Measurements from ENCODE around the gene CRAMP1. TPM values are rescaled to one million over a fixed set of nuclear protein-coding genes. Genes with fewer than 3 reads are reported as not detected.
"Not testable (repeated sequence)": the region's sequence is repeated elsewhere in the genome, so short reads cannot be mapped to it uniquely, and the experiment has no call there.

The CRAMP1 gene
- total RNA-seq, 1 experiment from 2014 or later = 22.9 TPM

DNA sequence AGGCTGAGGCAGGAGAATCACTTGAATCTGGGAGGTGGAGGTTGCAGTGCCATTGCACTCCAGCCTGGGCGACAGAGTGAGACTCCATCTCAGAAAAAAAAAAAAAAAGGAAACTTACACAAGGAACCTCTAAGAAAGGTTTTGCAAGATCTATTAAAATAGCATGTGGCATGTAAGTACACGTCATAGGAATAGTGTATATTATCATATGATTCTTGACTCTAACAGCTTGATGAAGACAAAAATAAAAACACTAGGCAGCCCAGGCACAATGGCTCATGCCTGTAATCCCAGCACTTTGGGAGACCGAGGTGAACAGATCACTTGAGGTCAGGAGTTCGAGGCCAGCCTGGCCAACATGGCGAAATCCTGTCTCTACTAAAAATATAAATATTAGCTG, 16.6 kb upstream of the CRAMP1 start:
- intact Hi-C loops (cut with micrococcal nuclease); H3K9ac ChIP-seq (ENCODE audit: low read length); CTCF ChIA-PET; BruUV-seq (replicated peaks); RAD21 ChIA-PET (ENCODE audit: low non-redundant PET in 1 of 2, low total read pairs in 2 of 2, uncharacterized antibody in 2 of 2, unreplicated experiment in 2 of 2); H3K79me2 ChIP-seq (ENCODE audit: insufficient read depth, low read length); H3K4me2 ChIP-seq (ENCODE audit: low read length); H3K36me3 ChIP-seq (ENCODE audit: control insufficient read depth in 1 of 2, insufficient read depth in 2 of 2, low read length in 2 of 2); DNase-seq (ENCODE audit: low read depth, low spot score); H3K27ac ChIP-seq (ENCODE audit: low read depth, low read length); POLR2A ChIA-PET; H4K20me1 ChIP-seq (ENCODE audit: insufficient read depth); H3K9me3 ChIP-seq (ENCODE audit: control insufficient read depth in 1 of 2, insufficient read depth in 1 of 2, low read depth in 1 of 2, low read length in 2 of 2); H3K4me3 ChIP-seq (replicated peaks in 1 of 2; ENCODE audit: low read depth in 1 of 2, low read length in 2 of 2); ATAC-seq; H3K9me2 ChIP-seq (ENCODE audit: insufficient read depth); H3K4me1 ChIP-seq (ENCODE audit: control insufficient read depth in 1 of 2, insufficient read depth in 2 of 2, low read length in 2 of 2); H2AFZ ChIP-seq (ENCODE audit: low read depth, low read length, poor library complexity, severe bottlenecking); H3K27me3 ChIP-seq (ENCODE audit: insufficient read depth, low read length): not testable (repeated sequence)

DNA sequence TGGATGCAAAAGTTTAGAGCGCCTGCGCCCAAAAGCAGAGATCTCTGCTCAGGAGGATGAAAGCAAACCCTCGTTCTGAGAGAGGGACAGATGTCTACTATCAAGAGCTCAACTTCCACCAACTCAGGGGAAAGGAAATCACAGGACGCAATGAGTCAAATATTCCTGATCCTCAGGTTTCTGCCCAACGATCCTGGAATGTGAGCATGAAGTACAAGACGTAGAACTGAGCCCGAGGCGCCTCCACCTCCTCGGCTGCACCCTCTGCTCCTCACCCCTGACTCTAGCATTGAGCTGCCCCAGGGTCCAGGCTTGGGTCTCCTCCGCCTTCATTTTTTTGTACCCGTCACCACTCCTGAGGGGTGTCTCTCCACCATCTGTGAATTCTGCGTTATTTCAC, 15.6 kb upstream of the CRAMP1 start:
- Histone ChIP-seq H3K27me3 (ENCODE audit: insufficient read depth, low read length) (no peaks in the 10 kb centered on the region), H3K9me3 (ENCODE audit: control insufficient read depth in 1 of 2, insufficient read depth in 1 of 2, low read depth in 1 of 2, low read length in 2 of 2) (no peaks in the 10 kb centered on the region), H3K27ac (ENCODE audit: low read depth, low read length) (no peak overlapping the region), H2AFZ (ENCODE audit: low read depth, low read length, poor library complexity, severe bottlenecking) (no peak overlapping the region), H4K20me1 (ENCODE audit: insufficient read depth) (no peaks in the 10 kb centered on the region), H3K79me2 (ENCODE audit: insufficient read depth, low read length) (no peaks in the 10 kb centered on the region), H3K36me3 (ENCODE audit: control insufficient read depth in 1 of 2, insufficient read depth in 2 of 2, low read length in 2 of 2) (0 out of 4 replicates have a peak, but pooled peaks cover 0 to 2% of the 10 kb centered on the region in 2 experiments), H3K4me1 (ENCODE audit: control insufficient read depth in 1 of 2, insufficient read depth in 2 of 2, low read length in 2 of 2) (no peaks in the 10 kb centered on the region), H3K9me2 (ENCODE audit: insufficient read depth) (no peaks in the 10 kb centered on the region), H3K4me3 (replicated peaks in 1 of 2; ENCODE audit: low read depth in 1 of 2, low read length in 2 of 2) (no peak overlapping the region), H3K4me2 (ENCODE audit: low read length) (no peak overlapping the region), H3K9ac (ENCODE audit: low read length) (no peak overlapping the region)
- no TSS peak for BruUV-seq (replicated peaks)
- ATAC-seq (no peak), DNase-seq (ENCODE audit: low read depth, low spot score) (no peak)
- ChIA-PET CTCF (no interaction called here), RAD21 (ENCODE audit: low non-redundant PET in 1 of 2, low total read pairs in 2 of 2, uncharacterized antibody in 2 of 2, unreplicated experiment in 2 of 2) (no interaction called here), POLR2A (no interaction called here)
- intact Hi-C loops (cut with micrococcal nuclease) = no loop called here
- TF ChIP-seq EZH2 (IDR thresholded peaks at IDR 0.05) = no peak
- TF ChIP-seq, protein P1, sequence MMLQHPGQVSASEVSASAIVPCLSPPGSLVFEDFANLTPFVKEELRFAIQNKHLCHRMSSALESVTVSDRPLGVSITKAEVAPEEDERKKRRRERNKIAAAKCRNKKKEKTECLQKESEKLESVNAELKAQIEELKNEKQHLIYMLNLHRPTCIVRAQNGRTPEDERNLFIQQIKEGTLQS (IDR thresholded peaks at IDR 0.05) = no peak
- TF ChIP-seq FOSL1 (IDR thresholded peaks at IDR 0.05; ENCODE audit: low read depth) = no peak
- no peak for TF ChIP-seq SIN3A (IDR thresholded peaks at IDR 0.05; ENCODE audit: low read depth)
- TF ChIP-seq TCF7L2 (IDR thresholded peaks at IDR 0.05; ENCODE audit: borderline replicate concordance, extremely low read depth, insufficient read depth, insufficient read length) = no peak
- TF ChIP-seq YY1 (IDR thresholded peaks at IDR 0.05; ENCODE audit: extremely low read depth, insufficient replicate concordance, low read depth, low read length) = no peak
- TF ChIP-seq ZFX (IDR thresholded peaks at IDR 0.05) = no peak
- no peak for TF ChIP-seq SRF (IDR thresholded peaks at IDR 0.05; ENCODE audit: low read depth)
- TF ChIP-seq, protein P2, sequence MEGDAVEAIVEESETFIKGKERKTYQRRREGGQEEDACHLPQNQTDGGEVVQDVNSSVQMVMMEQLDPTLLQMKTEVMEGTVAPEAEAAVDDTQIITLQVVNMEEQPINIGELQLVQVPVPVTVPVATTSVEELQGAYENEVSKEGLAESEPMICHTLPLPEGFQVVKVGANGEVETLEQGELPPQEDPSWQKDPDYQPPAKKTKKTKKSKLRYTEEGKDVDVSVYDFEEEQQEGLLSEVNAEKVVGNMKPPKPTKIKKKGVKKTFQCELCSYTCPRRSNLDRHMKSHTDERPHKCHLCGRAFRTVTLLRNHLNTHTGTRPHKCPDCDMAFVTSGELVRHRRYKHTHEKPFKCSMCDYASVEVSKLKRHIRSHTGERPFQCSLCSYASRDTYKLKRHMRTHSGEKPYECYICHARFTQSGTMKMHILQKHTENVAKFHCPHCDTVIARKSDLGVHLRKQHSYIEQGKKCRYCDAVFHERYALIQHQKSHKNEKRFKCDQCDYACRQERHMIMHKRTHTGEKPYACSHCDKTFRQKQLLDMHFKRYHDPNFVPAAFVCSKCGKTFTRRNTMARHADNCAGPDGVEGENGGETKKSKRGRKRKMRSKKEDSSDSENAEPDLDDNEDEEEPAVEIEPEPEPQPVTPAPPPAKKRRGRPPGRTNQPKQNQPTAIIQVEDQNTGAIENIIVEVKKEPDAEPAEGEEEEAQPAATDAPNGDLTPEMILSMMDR (IDR thresholded peaks at IDR 0.05 in 2 of 3, conservative IDR thresholded peaks at IDR 0.05 in 1 of 3; ENCODE audit: borderline replicate concordance in 1 of 3, insufficient read depth in 1 of 3, low read depth in 2 of 3, low read length in 2 of 3) = no peak
- TF ChIP-seq, protein P3, sequence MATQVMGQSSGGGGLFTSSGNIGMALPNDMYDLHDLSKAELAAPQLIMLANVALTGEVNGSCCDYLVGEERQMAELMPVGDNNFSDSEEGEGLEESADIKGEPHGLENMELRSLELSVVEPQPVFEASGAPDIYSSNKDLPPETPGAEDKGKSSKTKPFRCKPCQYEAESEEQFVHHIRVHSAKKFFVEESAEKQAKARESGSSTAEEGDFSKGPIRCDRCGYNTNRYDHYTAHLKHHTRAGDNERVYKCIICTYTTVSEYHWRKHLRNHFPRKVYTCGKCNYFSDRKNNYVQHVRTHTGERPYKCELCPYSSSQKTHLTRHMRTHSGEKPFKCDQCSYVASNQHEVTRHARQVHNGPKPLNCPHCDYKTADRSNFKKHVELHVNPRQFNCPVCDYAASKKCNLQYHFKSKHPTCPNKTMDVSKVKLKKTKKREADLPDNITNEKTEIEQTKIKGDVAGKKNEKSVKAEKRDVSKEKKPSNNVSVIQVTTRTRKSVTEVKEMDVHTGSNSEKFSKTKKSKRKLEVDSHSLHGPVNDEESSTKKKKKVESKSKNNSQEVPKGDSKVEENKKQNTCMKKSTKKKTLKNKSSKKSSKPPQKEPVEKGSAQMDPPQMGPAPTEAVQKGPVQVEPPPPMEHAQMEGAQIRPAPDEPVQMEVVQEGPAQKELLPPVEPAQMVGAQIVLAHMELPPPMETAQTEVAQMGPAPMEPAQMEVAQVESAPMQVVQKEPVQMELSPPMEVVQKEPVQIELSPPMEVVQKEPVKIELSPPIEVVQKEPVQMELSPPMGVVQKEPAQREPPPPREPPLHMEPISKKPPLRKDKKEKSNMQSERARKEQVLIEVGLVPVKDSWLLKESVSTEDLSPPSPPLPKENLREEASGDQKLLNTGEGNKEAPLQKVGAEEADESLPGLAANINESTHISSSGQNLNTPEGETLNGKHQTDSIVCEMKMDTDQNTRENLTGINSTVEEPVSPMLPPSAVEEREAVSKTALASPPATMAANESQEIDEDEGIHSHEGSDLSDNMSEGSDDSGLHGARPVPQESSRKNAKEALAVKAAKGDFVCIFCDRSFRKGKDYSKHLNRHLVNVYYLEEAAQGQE (IDR thresholded peaks at IDR 0.05; ENCODE audit: low read depth) = no peak
- no peak for TF ChIP-seq CBX3 (IDR thresholded peaks at IDR 0.05; ENCODE audit: low read depth)
